Measurements from ENCODE around the gene EML5. TPM values are rescaled to one million over a fixed set of nuclear protein-coding genes. Genes with fewer than 3 reads are reported as not detected.

The EML5 gene
- total RNA-seq, 1 donor from 2014 or later: 2.0 TPM

DNA sequence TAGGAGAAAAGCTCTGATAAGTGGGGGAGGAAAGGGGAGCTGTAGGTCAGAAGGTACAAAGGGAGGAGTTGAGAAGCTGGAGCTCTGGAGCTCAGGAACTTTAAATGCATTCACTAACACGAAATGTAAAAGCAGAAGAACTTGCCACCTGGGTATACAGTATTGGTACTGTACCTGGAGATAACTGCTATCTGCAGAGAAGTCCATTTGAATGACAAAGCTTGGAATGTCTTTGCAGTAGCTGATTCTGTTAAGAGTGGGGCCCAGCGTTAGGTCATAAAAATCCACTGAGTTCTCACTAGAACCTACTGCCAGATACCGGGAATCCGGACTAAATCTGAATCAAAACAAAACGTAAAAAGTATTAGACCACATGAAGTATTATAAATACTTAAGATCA lies 174.3 kb downstream of the EML5 start:
- peaks cover 4% of the 10 kb centered on the region for H3K36me3 Mint-ChIP-seq
- no peak for DNase-seq (ENCODE audit: low spot score in 2 of 2, unreplicated experiment in 2 of 2)
- TF ChIP-seq, protein P1, sequence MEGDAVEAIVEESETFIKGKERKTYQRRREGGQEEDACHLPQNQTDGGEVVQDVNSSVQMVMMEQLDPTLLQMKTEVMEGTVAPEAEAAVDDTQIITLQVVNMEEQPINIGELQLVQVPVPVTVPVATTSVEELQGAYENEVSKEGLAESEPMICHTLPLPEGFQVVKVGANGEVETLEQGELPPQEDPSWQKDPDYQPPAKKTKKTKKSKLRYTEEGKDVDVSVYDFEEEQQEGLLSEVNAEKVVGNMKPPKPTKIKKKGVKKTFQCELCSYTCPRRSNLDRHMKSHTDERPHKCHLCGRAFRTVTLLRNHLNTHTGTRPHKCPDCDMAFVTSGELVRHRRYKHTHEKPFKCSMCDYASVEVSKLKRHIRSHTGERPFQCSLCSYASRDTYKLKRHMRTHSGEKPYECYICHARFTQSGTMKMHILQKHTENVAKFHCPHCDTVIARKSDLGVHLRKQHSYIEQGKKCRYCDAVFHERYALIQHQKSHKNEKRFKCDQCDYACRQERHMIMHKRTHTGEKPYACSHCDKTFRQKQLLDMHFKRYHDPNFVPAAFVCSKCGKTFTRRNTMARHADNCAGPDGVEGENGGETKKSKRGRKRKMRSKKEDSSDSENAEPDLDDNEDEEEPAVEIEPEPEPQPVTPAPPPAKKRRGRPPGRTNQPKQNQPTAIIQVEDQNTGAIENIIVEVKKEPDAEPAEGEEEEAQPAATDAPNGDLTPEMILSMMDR (IDR thresholded peaks at IDR 0.05; ENCODE audit: unreplicated experiment): no peak
- no peak overlapping the region for H3K4me3 Mint-ChIP-seq
- peaks cover 14% of the 10 kb centered on the region for H3K4me1 Mint-ChIP-seq
- H3K27me3 Mint-ChIP-seq (ENCODE audit: low read depth): no peaks in the 10 kb centered on the region
- H3K9me3 Mint-ChIP-seq: no peaks in the 10 kb centered on the region
- H3K27ac Mint-ChIP-seq: peak overlapping the region; percentile 35

- H3K27me3 Mint-ChIP-seq (ENCODE audit: low read depth): no peaks in the 10 kb centered on the region
- H3K9me3 Mint-ChIP-seq: no peaks in the 10 kb centered on the region
- DNase-seq (ENCODE audit: low spot score in 2 of 2, unreplicated experiment in 2 of 2): no peak
- H3K4me1 Mint-ChIP-seq: peaks cover 14% of the 10 kb centered on the region
- peaks cover 8% of the 10 kb centered on the region for H3K36me3 Mint-ChIP-seq
- no peak overlapping the region for H3K27ac Mint-ChIP-seq
- no peak overlapping the region for H3K4me3 Mint-ChIP-seq
- TF ChIP-seq, protein P1 (IDR thresholded peaks at IDR 0.05; ENCODE audit: unreplicated experiment): no peak
These were observed 175.3 kb downstream of the EML5 start for GRCh38 chr14:88617479-88617878.

- Mint-ChIP-seq H3K36me3 (peaks cover 9% of the 10 kb centered on the region), H3K4me1 (peaks cover 14% of the 10 kb centered on the region), H3K9me3 (no peaks in the 10 kb centered on the region), H3K4me3 (no peak overlapping the region), H3K27ac (no peak overlapping the region), H3K27me3 (ENCODE audit: low read depth) (no peaks in the 10 kb centered on the region)
- no peak for DNase-seq (ENCODE audit: low spot score in 2 of 2, unreplicated experiment in 2 of 2)
- TF ChIP-seq, protein P1 (IDR thresholded peaks at IDR 0.05; ENCODE audit: unreplicated experiment): no peak
These were observed 176.1 kb downstream of the EML5 start for GRCh38 chr14:88616697-88617096.

GRCh38 chr14:88614218-88614907 lies 178.4 kb downstream of the EML5 start:
- DNase-seq (ENCODE audit: low spot score in 2 of 2, unreplicated experiment in 2 of 2): no peak
- Mint-ChIP-seq H3K9me3 (no peaks in the 10 kb centered on the region), H3K27ac (peak overlapping the region; percentile 6), H3K4me1 (peaks cover 11% of the 10 kb centered on the region), H3K27me3 (ENCODE audit: low read depth) (no peaks in the 10 kb centered on the region), H3K4me3 (no peak overlapping the region), H3K36me3 (peaks cover 27% of the 10 kb centered on the region)
- TF ChIP-seq, protein P1 (IDR thresholded peaks at IDR 0.05; ENCODE audit: unreplicated experiment): no peak

GRCh38 chr14:88613552-88614010 lies 179.2 kb downstream of the EML5 start:
- peaks cover 32% of the 10 kb centered on the region for H3K36me3 Mint-ChIP-seq
- peak overlapping the region; percentile 37 for H3K27ac Mint-ChIP-seq
- no peaks in the 10 kb centered on the region for H3K27me3 Mint-ChIP-seq (ENCODE audit: low read depth)
- TF ChIP-seq, protein P1 (IDR thresholded peaks at IDR 0.05; ENCODE audit: unreplicated experiment): no peak
- peaks cover 10% of the 10 kb centered on the region for H3K4me1 Mint-ChIP-seq
- no peak for DNase-seq (ENCODE audit: low spot score in 2 of 2, unreplicated experiment in 2 of 2)
- H3K4me3 Mint-ChIP-seq: no peak overlapping the region
- no peaks in the 10 kb centered on the region for H3K9me3 Mint-ChIP-seq
